Heart left ventricle (tissue), 13 donors: ENCODE results near the gene FAM227B.

ENCODE experiments used
- POLR2A ChIP-seq, 2 donors: fragments of 450-650 bp; IDR thresholded peaks; one replicate each; pipeline ENCODE4 v1.6.1; 2017; ENCODE audit warnings: antibody characterized with exemption in 2 of 2, mild to moderate bottlenecking in 2 of 2, moderate library complexity in 2 of 2
- TF ChIP-seq, protein P1 (sequence below), 12 donors: fragments of 200-600 bp; sonication (generic) in 4 of 12; IDR thresholded peaks; one replicate each; pipeline versions ENCODE4 v1.5.0 to v1.8.0; 2018 to 2022; ENCODE audit warnings: antibody characterized with exemption in 12 of 12, mild to moderate bottlenecking in 5 of 12
- donor health status: ischemic (EF 13 %, LVEDD 7.1; RV severe dilation, severe dysfunction).
- donor health status: DM: no; HTN: yes; CAD: no.
- donor health status: DM: no; HTN: no; CAD: no.
- donor health status: ischemic (EF 25% LVEDD 6.9; RV normal size, moderate dysfunction).
- donor health status: ischemic (EF 25% LVEDD 5.7; RV mildly dilated, moderate dysfunction).
- donor health status: ischemic (EF 35%, LVEDD 5.7; RV mildly dilated, moderate dysfunction).
- donor health status: nonischemic (EF 11% LVEDD 7.7; RV severe dilation, severe dysfunction).
- donor health status: DM: yes; HTN: yes; CAD: no.
- donor health status: PGD.
- donor health status: ischemic (EF 29% LVEDD 5.4; RV normal size, mild dysfunction).
- donor health status: nonischemic (EF 23%, LVEDD 6.1; RV moderate dilation, normal function).

DNA sequence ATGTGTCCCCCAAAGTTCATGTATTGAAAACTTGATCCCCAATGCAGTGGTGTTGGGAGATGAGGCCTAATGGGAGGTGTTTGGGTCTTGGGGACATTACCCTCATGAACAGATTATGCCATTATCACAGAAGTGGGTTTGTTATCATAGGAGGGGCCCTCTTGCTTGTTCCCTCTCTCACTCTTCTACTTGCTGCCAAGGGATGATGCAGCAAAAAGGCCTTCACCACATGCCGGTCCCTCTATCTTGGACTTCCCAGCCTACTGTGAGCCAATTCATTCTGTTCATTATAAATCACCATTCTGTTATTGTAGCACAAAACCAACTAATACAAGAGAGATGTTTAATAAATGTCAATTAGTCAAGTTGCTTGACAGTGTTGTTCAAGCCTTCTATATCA, 47.2 kb downstream of the FAM227B start:
- TF ChIP-seq, protein P1, sequence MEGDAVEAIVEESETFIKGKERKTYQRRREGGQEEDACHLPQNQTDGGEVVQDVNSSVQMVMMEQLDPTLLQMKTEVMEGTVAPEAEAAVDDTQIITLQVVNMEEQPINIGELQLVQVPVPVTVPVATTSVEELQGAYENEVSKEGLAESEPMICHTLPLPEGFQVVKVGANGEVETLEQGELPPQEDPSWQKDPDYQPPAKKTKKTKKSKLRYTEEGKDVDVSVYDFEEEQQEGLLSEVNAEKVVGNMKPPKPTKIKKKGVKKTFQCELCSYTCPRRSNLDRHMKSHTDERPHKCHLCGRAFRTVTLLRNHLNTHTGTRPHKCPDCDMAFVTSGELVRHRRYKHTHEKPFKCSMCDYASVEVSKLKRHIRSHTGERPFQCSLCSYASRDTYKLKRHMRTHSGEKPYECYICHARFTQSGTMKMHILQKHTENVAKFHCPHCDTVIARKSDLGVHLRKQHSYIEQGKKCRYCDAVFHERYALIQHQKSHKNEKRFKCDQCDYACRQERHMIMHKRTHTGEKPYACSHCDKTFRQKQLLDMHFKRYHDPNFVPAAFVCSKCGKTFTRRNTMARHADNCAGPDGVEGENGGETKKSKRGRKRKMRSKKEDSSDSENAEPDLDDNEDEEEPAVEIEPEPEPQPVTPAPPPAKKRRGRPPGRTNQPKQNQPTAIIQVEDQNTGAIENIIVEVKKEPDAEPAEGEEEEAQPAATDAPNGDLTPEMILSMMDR (IDR thresholded peaks at IDR 0.05) = no peak
- TF ChIP-seq POLR2A (IDR thresholded peaks at IDR 0.05) = no peak
